Psoas muscle (tissue), 8 donors: ENCODE data around the gene DENND2D. TPM values are rescaled to one million over a fixed set of nuclear protein-coding genes. Genes with fewer than 3 reads are reported as not detected.
"Not testable (repeated sequence)": the region's sequence is repeated elsewhere in the genome, so short reads cannot be mapped to it uniquely, and the experiment has no call there.

ENCODE experiments used
- ATAC-seq, 4 donors: fragments of 200-7000 bp; cut with Tn5 transposase; one replicate each; pipeline ENCODE4 v1.9.1; 2020; ENCODE audit warnings: moderate library complexity in 3 of 4, mild to moderate bottlenecking in 2 of 4
- DNase-seq, 2 donors: peaks; one replicate each; pipeline ENCODE4 v3.0.0-alpha.2; 2020
- H3K27ac ChIP-seq: fragments of 200-600 bp; one replicate; pipeline ENCODE4 v1.8.0; 2022
- H3K27me3 ChIP-seq, 3 donors: fragments of 200-600 bp in 1 of 3; one replicate each; pipeline versions ENCODE4 v1.6.1 to v1.8.0; 2013 to 2022; ENCODE audit warnings: low read length in 2 of 3, mild to moderate bottlenecking in 2 of 3, moderate library complexity in 1 of 3; ENCODE audit not compliant: insufficient read depth in 3 of 3
- H3K36me3 ChIP-seq, 2 donors: fragments of 200-600 bp in 1 of 2; one replicate each; pipeline versions ENCODE4 v1.6.1 to v1.8.0; 2013 to 2022; ENCODE audit warnings: low read depth in 1 of 2, mild to moderate bottlenecking in 1 of 2, moderate library complexity in 1 of 2; ENCODE audit not compliant: insufficient read depth in 1 of 2
- H3K4me1 ChIP-seq: fragments of 200-600 bp; one replicate; pipeline ENCODE4 v1.8.0; 2022
- H3K4me3 ChIP-seq: fragments of 200-600 bp; one replicate; pipeline ENCODE4 v1.8.0; 2022; ENCODE audit warnings: mild to moderate bottlenecking
- H3K9me3 ChIP-seq: fragments of 200-600 bp; one replicate; pipeline ENCODE4 v1.8.0; 2022
- CTCF ChIP-seq: fragments of 200-600 bp; IDR thresholded peaks from one replicate; pipeline ENCODE4 v1.8.0; 2022; ENCODE audit warnings: antibody characterized with exemption
- WGBS, 3 donors: extraction: QIAGEN DNeasy Blood & Tissue Kit; methylation state at CpG; one replicate each; pipeline versions ENCODE4 v1.1.6 to v1.1.7; 2013; 5-methylcytosine and 5-hydroxymethylcytosine counted together
- intact Hi-C, 2 donors: fragments of 100-400 bp; cut with DNase I; formaldehyde crosslinking; loops; one replicate each; pipeline versions ENCODE4 v1.11.0 to v1.14.2; 2022
- polyA plus RNA-seq, 3 donors: library from polyadenylated mRNA; stranded (reverse); fragments of 200-250 nt; gene quantifications; one replicate each; pipeline ENCODE4 v1.2.3, GENCODE V29; 2013
- total RNA-seq, 4 donors: library from RNA; stranded (reverse); fragmentation: NEBNext Ultra II Directional in 2 of 4; extraction: Animal tissue kit (Norgen Biotek cat#: 25700) in 2 of 4; gene quantifications; one replicate each; pipeline versions ENCODE4 v1.2.1 to v1.2.4, GENCODE V29; 2021 to 2023
- donor health status: healthy with polysubstance abuse.
- donor health status: DM: no; HTN: no; CAD: no; lungs with moderate emphysema.
- donor health status: Bipolar disorder and iron deficiency.
- donor health status: healthy.
- donor health status: DM: yes; HTN: yes; CAD: no.
- donor health status: DM: no; HTN: no; CAD: no.
- donor health status: DM: no; HTN: no; CAD: no.
- donor health status: DM: yes; HTN: yes; CAD: no.

The DENND2D gene
- total and polyA plus RNA-seq, 7 donors = 0.31 to 2.1 (median 1.2) TPM

- H3K4me1 ChIP-seq = no peaks in the 10 kb centered on the region
- H3K27ac ChIP-seq = no peak overlapping the region
- 80 to 82% (median 81%) methylated on average over 5 of the region's 5 CpGs for WGBS, 3 donors
- no peak overlapping the region for H3K4me3 ChIP-seq
- H3K27me3 ChIP-seq = no peaks in the 10 kb centered on the region
- intact Hi-C loops = no loop called here
- no peak for TF ChIP-seq CTCF
- no peaks in the 10 kb centered on the region for H3K9me3 ChIP-seq
- H3K36me3 ChIP-seq = no peaks in the 10 kb centered on the region
- DNase-seq (no peak), ATAC-seq (no peak)
These were observed 16.3 kb upstream of the DENND2D start for GRCh38 chr1:111216751-111217150.

- DNase-seq, H3K36me3 ChIP-seq, intact Hi-C loops, H3K4me1 ChIP-seq, H3K27ac ChIP-seq, ATAC-seq, H3K9me3 ChIP-seq, H3K4me3 ChIP-seq, H3K27me3 ChIP-seq: not testable (repeated sequence)
- 86 to 93% (median 87%) methylated on average over 2 of the region's 2 CpGs for WGBS, 3 donors
These were observed 14.8 kb upstream of the DENND2D start for GRCh38 chr1:111215285-111215684.

DNA sequence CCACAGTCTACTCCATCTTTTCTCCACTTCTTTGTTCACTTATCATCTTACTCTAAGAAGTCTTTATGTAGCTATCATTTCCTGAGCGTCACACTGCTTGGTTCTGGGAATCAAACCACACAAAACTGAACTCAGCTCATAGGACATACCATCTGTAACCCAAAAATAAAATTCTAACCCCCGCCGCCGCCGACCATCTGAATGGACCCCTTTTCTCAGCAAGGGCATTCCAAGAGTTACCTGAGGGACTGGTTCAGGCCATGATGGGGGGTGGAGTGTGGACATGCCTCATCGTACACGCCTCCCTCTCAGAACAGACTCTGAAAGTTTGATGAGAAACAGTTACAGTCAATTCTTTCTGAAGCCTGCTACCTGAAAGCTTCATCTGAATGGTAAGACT lies 14.4 kb upstream of the DENND2D start:
- 91 to 95% (median 92%) methylated on average over 7 of the region's 7 CpGs for WGBS, 3 donors
- Histone ChIP-seq H3K27me3 (no peaks in the 10 kb centered on the region), H3K27ac (no peak overlapping the region), H3K4me1 (no peaks in the 10 kb centered on the region), H3K4me3 (no peak overlapping the region), H3K36me3 (no peaks in the 10 kb centered on the region), H3K9me3 (no peaks in the 10 kb centered on the region)
- TF ChIP-seq CTCF = no peak
- intact Hi-C loops = no loop called here
- ATAC-seq (no peak), DNase-seq (no peak)

DNA sequence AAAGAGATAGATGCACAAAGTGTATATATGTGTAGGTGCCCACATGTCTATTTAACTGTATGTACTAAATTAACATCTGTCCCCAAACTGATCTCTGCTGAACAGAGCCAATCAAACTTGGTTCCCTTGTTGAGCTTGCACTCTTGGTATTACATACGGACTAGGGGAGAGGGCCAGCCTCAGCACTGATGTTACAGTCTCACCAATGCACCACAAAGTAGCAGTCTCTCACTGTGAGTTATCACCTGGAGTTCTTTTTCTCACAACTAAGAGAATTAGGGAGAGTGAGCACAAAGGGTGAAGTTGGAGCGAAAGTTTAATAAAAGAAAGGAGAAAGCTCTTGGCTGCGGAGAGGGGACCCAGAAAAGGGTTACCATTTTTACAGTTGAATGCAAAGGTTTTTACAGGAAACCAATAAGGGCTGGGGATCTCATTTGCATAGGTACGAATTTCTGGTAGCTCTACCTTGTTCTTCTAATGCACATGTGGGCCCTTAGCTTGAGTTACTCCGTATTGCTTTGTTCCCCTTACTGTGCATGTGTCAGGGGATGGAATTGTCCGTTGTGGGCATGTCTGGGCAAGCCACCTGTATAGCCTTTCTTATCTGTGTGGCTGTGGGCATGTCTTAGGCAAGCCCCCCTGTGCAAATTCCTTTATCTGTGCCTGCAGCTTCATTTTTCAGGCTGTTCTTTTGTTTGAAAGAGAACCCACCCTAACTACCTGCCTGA lies 13.8 kb upstream of the DENND2D start:
- Histone ChIP-seq H3K36me3 (no peaks in the 10 kb centered on the region), H3K9me3 (no peaks in the 10 kb centered on the region), H3K27ac (no peak overlapping the region), H3K4me3 (no peak overlapping the region), H3K4me1 (no peaks in the 10 kb centered on the region), H3K27me3 (no peaks in the 10 kb centered on the region)
- intact Hi-C loops = no loop called here
- DNase-seq (no peak), ATAC-seq (no peak)
- TF ChIP-seq CTCF = no peak
- 77 to 89% (median 77%) methylated on average over 6 of the region's 6 CpGs for WGBS, 3 donors

- ATAC-seq (no peak), DNase-seq (no peak)
- H3K27ac ChIP-seq = no peak overlapping the region
These were observed 13.0 kb upstream of the DENND2D start for GRCh38 chr1:111213412-111213811.

More at GRCh38 chr1:111213412-111213811, 13.0 kb upstream of the DENND2D start:
- H3K27me3 ChIP-seq = no peaks in the 10 kb centered on the region
- H3K4me3 ChIP-seq = no peak overlapping the region
- 86 to 88% (median 87%) methylated on average over 6 of the region's 6 CpGs for WGBS, 3 donors
- intact Hi-C loops = no loop called here
- H3K36me3 ChIP-seq = no peaks in the 10 kb centered on the region
- no peak for TF ChIP-seq CTCF
- H3K9me3 ChIP-seq = no peaks in the 10 kb centered on the region
- H3K4me1 ChIP-seq = no peaks in the 10 kb centered on the region
